ENCODE measurements around the gene WNT9A. TPM values are rescaled to one million over a fixed set of nuclear protein-coding genes. Genes with fewer than 3 reads are reported as not detected.

The WNT9A gene
- total RNA-seq, 4 donors from 2014 or later: 0.72 to 2.5 (median 1.2) TPM

DNA sequence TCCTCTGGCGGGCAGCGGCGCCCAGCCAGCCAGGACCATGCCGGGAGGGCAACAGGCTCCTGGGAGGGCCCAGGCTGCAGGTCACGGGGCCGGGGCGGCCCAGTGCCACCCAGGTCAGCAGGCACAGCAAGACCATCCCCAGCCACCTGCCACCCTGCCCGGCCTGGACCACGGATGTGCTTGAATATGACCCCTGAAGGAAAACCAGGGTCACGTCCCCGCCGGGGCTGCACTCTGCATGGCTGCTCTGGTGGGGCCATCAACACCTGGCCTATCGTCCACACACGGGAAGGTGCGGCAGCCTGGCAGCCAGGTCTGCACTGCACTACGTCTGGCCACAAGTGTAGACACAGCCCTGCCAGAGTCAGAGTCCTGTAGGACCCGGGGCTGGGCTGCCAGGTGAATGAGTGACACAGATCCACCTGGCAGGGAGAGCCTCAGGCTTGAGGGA lies 6.9 kb downstream of the WNT9A start:
- no peak overlapping the region for H3K4me3 ChIP-seq (ENCODE audit: low read depth, poor library complexity, severe bottlenecking)
- intact Hi-C loops (cut with DNase I; ENCODE audit: low total_unique reads): no loop called here
- WGBS, 2 donors: 87 to 97% methylated on average over 11 to 17 of the region's 17 CpGs
- peak in 1 of 2 donors; percentile 84 for DNase-seq (ENCODE audit: low spot score in 2 of 2)
- TF ChIP-seq CTCF (IDR thresholded peaks at IDR 0.05) (no peak), POLR2A (IDR thresholded peaks at IDR 0.05) (no peak)

DNA sequence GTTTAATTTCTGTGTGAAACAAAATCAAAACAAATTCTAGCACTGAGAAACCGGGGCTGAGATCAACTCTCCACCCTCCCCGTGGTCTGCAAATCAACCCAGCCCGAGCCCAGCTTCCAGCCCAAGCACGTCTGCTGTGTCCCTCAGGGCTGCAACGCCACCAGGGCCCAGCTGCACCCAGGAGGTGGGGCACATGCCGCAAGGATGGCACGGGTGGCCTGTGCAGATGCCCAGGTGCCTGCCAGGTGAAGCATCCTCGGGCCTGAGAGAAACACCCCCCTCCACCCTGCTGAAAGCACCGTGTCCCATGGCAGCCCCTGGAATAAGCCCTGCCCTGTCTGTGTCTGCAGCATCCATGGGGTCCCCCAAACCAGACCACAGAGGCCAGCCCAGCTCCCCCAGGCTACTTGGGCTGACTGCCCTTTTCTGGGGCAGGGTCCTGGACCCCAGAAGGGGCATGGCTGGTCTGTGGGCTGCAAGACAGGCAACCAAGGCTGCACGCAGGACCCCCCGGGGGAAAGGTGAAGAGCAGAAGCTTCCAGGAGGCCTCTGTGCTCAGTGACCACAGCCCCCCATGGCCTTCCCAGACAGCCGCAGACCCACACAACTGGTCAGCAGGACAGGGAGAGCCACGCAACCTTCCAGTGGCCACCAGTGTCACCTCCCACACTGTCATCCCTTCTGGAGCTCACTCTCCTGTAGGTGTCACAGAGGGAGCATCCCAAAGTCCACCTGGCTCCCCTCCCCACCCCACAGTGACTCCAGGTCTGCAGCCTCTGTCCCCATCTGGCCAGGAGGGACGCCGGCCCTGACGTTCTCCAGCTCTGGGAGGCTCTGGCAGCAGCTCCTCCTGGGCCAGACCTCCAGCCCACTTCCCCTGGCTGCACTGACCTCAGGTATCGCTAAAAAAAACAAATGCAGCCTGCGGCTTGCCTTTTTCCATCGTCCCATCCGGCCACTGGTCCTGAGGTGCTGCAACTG lies 7.7 kb downstream of the WNT9A start:
- no peak overlapping the region for H3K4me3 ChIP-seq (ENCODE audit: low read depth, poor library complexity, severe bottlenecking)
- TF ChIP-seq CTCF (IDR thresholded peaks at IDR 0.05): no peak
- TF ChIP-seq POLR2A (IDR thresholded peaks at IDR 0.05): no peak
- intact Hi-C loops (cut with DNase I; ENCODE audit: low total_unique reads): no loop called here
- peak in 1 of 2 donors; percentile 78 for DNase-seq (ENCODE audit: low spot score in 2 of 2)
- WGBS, 2 donors: 71% methylated on average over 17 to 19 of the region's 20 CpGs

DNA sequence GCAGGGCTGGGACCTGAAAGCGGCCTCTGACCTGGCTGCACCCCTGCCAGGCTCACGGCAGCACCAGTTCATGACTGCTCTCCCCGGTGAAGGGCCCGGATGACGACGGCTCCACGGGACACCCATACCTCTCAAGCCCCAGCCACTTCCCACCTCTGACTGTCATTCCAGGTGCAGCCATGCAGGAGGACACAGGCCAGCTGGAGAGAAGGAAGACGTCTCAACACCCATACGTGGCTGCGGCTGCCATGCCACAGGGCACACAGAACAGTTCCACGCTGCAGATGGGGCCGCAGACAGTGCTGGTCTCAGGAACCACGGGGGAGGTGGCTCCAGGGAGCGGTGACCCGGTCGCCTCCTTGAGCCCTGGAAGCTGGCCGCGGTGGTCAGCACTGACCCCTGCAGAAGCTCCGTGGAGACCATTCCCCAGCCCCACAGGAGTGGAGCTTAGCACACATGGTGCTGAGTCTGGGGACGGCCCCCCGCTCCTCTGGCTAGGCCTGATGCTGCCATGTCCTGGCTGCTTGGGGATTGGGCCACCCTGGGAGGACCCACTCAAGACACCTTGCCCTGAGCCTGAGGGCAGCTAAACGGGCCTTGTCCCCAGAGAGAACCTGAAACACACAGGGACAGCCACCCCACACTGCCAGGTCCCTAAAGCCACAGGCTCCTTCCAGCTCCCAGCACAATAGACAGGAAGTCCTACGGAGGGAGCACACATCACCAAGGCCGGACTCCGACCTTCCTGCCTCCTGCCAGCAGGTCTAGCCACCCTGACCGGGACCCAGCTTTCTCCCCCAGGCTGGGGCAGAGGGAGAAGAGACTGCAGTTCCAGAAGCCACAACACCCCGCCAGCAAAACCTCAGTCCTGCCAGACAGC lies 8.6 kb downstream of the WNT9A start:
- TF ChIP-seq CTCF (IDR thresholded peaks at IDR 0.05) (no peak), POLR2A (IDR thresholded peaks at IDR 0.05) (no peak)
- DNase-seq (ENCODE audit: low spot score in 2 of 2): peak in 1 of 2 donors; percentile 83
- intact Hi-C loops (cut with DNase I; ENCODE audit: low total_unique reads): no loop called here
- WGBS, 2 donors: 86 to 88% methylated on average over 17 to 27 of the region's 27 CpGs
- H3K4me3 ChIP-seq (ENCODE audit: low read depth, poor library complexity, severe bottlenecking): no peak overlapping the region

- no peak overlapping the region for H3K4me3 ChIP-seq (ENCODE audit: low read depth, poor library complexity, severe bottlenecking)
- TF ChIP-seq CTCF (IDR thresholded peaks at IDR 0.05) (no peak), POLR2A (IDR thresholded peaks at IDR 0.05) (no peak)
- 90 to 91% methylated on average over 10 of the region's 10 CpGs for WGBS, 2 donors
- intact Hi-C loops (cut with DNase I; ENCODE audit: low total_unique reads): no loop called here
- DNase-seq (ENCODE audit: low spot score in 2 of 2): peak in 1 of 2 donors; percentile 64
These were observed 9.5 kb downstream of the WNT9A start for GRCh38 chr1:227938276-227938675.

DNA sequence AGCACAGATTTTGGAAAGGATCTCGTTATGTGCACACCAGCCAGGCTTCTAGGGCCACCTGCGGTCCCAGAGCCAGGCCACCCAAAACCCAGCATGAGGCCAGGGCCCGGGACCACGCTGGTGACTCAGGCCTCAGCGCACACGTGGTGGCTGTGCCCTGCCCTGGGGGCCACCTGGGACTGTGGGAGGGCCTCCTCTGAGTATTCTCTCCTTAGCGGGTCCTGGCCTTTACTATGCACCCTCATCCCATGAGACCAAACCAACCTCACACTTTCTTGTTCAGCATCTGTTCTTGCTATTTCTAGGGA lies 9.9 kb downstream of the WNT9A start:
- intact Hi-C loops (cut with DNase I; ENCODE audit: low total_unique reads): no loop called here
- no peak for DNase-seq (ENCODE audit: low spot score in 2 of 2)
- TF ChIP-seq CTCF (IDR thresholded peaks at IDR 0.05) (no peak), POLR2A (IDR thresholded peaks at IDR 0.05) (no peak)
- H3K4me3 ChIP-seq (ENCODE audit: low read depth, poor library complexity, severe bottlenecking): no peak overlapping the region
- WGBS, 2 donors: 83 to 94% methylated on average over 4 to 7 of the region's 7 CpGs

All from lower leg skin (tissue), 4 donors.